GM21717 (cell line): Measurements from ENCODE around the gene LEFTY2.
"Not testable (repeated sequence)": the region's sequence is repeated elsewhere in the genome, so short reads cannot be mapped to it uniquely, and the experiment has no call there.

ENCODE experiments used
- ATAC-seq: cut with Tn5 transposase; IDR thresholded peaks from one replicate; pipeline ENCODE4 v1.9.1; 2021; ENCODE audit warnings: mild to moderate bottlenecking, moderate library complexity; ENCODE audit not compliant: unreplicated experiment

Gene LEFTY2

DNA sequence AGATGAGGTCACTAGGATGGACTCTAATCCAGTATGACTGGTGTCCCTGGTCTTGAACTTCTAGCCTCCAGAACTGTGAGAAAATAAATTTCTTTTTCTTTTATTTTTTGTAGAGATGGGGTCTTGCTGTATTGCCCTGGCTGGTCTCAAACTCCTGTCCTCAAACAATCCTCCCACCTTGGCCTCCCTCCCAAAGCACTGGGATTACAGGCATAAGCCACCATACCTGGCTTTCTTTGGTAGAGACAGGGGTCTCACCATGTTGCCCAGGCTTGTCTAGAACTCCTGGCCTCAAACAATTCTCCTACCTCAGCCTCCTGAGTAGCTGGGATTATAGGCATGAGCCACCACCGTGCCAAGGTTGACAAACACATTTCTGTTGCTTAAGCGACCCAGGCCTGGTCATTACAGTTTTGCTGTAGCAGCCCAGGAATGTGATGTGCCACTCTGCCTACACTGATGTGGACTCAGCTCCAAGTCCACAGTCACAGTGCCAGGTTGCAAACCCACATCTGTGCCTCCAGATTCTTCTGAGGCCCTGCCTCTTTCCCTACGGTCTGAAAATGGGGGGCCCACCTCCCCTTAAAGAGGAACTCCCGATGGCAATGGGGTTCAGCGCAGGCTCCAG, 32.9 kb downstream of the LEFTY2 start:
- no peak for ATAC-seq

DNA sequence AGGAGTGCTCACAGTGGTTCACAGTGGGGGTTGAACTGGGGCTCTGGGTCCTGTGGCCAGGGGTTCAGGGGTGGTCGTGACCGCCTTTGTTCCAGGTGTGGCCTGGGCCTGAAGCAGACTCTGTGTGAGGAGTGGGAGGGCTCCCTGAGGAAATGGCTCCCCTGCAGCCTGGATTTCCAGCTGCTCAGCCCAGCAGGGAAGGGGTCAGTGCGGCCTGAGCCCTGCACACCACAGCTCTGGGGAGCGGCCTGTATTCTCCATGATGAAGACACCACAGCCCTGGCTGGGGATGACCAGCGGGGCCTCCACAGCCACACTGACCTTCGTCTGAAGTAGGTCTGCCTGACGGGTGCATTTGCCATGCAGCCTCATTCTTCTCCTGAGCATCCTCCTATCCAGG, 33.7 kb downstream of the LEFTY2 start:
- ATAC-seq, result no peak

DNA sequence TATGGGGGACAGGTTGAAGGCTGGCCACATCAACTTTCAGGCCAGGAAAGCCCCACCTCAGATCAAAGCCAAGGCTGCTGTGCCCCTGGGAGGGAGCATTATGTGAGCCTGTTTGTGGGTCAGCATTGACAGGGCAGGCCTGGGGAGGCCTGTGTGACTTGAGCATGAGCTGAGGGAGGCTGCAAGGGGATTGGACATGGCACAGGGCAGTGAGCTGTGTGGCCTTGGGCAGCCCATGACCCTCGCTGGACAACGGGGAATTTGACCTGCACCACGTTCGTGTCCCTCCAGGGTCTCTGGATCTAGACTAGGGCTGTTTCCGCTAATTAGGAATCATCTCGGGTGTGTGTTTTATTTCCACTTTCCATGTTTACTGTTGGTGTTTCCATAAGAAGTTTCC, 34.6 kb downstream of the LEFTY2 start:
- no peak for ATAC-seq

- no peak for ATAC-seq
Observed at GRCh38 chr1:225903623-225904022, 37.4 kb downstream of the LEFTY2 start.

GRCh38 chr1:225899044-225899925, 41.7 kb downstream of the LEFTY2 start:
- ATAC-seq, result no peak

GRCh38 chr1:225897595-225898514, 43.2 kb downstream of the LEFTY2 start:
- ATAC-seq, result no peak

- peak; percentile 100 for ATAC-seq
Observed at GRCh38 chr1:225896937-225897549, 44.0 kb downstream of the LEFTY2 start.

DNA sequence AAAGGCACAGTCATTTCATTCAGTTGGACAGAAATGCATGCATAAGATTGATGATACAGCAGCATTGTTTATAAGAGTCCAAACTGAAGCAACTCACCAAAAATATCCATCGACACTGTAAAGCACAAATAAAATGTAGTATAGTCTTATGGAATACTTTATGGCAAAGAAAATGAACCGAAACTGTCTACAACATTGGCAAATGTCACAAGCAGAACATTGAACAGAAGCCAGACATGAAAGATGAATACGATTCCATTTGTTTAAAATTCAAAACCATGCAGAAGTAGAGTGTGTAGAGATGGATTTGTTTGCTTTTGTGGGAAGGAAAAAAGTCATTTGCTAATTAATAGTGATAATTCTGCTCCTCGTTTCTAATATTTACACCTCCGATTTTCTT, 44.5 kb downstream of the LEFTY2 start:
- no peak for ATAC-seq

DNA sequence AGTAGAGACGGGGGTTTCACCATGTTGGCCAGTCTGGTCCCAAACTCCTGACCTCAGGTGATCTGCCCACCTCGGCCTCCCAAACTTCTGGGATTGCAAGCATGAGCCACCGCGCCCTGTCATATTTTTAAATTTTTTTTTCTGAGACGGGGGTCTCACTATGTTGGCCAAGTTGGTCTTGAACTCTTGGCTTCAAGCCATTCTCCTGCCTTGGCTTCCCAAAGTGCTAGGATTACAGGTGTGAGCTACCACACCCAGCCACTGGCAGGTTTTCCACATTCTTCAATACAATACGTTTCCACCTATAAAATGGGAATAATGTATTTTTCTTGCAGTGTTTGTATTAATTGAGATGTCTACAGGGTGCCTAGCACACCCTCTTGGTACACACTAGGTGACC, 48.7 kb downstream of the LEFTY2 start:
- no peak for ATAC-seq

- no peak for ATAC-seq
Observed at GRCh38 chr1:225891229-225891972, 49.6 kb downstream of the LEFTY2 start.

- ATAC-seq, result no peak
Observed at GRCh38 chr1:225890346-225891228, 50.4 kb downstream of the LEFTY2 start.

- ATAC-seq, result no peak
Observed at GRCh38 chr1:225889743-225890142, 51.3 kb downstream of the LEFTY2 start.

DNA sequence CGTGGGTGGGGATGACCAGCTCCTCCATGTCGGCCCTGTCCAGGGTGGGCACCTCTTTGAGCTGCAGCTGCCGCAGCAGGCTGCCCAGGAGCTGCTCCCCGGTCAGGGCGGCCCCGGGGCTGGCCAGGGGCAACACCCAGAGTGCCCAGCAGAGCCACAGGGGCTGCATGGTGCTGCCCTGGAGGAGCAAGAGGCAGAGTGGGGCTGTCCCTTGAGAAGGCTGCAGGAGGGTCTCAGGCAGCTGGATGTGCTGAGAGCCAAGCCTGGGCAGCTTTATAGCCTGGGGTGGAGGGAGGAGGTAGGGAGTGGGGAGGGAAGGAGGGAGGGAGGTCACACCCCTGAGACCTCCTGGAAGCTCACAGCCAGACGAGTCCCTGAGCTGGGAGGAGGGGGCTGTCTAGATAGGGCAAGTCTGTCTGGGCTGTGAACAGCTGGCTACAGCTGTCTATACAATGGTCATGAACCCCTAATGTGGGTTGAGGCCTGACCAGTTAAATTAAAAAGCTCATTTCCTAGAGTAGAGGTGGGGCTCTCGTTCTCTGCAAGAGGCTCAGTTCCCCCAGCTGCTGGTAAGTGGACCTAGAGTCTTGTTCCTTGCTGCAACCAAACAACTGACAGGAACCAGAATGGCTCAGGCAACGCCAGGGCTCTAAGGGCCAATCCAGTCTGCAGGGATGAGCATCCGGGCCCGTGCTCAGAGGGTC, 52.0 kb downstream of the LEFTY2 start, which contains the start of gene LEFTY1:
Gene LEFTY1, minus strand, starts transcription at position 249 of the 704 bp plus-strand sequence. Its CDS starts 80 bp downstream, at position 169.
- ATAC-seq, result no peak

- ATAC-seq, result no peak
Observed at GRCh38 chr1:225888289-225888897, 52.6 kb downstream of the LEFTY2 start.

- not testable (repeated sequence) for ATAC-seq
Observed at GRCh38 chr1:225887554-225888288, 53.3 kb downstream of the LEFTY2 start.

DNA sequence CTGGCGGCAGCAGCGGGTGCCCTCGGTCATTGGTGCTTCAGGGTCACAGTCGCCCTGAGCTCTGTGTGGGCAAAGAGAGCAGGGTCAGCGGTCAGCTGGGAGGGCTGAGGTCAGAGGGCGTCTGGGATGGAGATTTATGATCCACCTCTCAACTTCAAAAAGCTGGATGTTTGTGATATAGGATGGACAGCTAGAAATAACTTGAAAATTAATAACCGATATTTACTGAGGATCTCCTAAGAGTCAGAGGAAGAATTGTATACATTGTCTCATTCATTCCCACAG, 54.0 kb downstream of the LEFTY2 start:
- no peak for ATAC-seq
